SKM-1 (cell line): ENCODE measurements around the gene GIGYF2.
"Not testable (repeated sequence)": the region's sequence is repeated elsewhere in the genome, so short reads cannot be mapped to it uniquely, and the experiment has no call there.

Source experiments
- DNase-seq: peaks from one replicate; lab custom pipeline; 2025; ENCODE audit not compliant: unreplicated experiment; lab: John Stamatoyannopoulos, UW

Gene GIGYF2

DNA sequence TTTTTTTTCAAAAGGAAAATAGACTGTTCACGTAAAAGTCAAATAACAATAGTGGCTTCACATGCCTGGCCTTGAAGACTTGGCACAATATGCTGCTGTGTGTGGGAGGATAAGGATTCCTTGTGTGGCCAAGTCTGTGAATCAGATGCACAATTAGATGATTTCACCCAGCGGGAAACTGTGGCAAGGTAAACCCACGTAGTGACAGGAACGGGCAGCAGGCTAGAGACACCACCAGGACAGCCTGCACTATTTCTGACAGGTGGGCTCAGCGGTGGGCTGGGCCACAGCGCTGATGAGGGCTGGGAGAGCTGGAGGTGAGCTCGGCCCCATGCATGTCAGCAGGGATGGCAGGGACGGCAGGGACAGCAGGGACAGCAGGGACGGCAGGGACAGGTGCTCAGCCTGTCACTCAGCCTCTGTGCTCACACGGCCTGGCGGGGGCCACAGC is 194.5 kb downstream of the GIGYF2 start:
- DNase-seq, result no peak

DNA sequence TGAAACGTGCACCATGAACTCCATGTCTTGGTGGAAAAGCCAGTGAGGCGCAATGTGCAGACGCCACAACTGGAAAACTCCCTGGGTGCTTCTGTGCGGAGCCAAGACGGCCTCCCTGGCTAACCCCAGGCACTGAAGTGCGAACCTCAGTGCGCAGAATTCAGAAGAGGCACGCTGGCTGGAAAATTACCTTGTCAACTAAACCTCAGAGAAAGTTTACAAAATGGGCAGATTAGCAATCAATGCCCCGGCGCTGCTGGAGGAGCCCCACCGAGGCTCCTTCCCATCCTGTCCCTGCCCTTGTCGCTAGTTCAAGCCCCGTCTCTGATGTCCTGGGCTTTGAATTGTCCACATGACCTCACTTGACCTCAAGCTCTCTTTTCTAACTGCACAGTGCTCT is 195.1 kb downstream of the GIGYF2 start:
- no peak for DNase-seq

DNA sequence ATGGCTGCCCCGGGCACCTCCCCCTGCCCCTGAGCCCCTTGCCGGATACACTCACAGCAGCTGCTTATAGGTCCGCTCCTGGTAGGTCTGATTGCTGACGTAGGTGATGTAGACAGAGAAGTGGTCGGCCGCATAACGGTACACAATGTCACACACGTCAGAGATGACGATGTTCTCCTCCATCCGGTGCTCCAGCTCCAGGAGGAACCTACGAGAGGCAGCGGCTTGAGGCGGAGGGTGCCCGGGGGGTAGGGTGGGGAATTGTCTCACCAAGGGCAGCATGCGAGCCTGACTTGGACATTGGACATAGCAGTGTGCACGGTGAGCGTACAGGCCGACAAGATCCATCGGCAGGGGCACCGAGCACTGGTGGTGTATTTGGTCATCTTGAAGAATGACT is 195.7 kb downstream of the GIGYF2 start:
- DNase-seq, result no peak

DNA sequence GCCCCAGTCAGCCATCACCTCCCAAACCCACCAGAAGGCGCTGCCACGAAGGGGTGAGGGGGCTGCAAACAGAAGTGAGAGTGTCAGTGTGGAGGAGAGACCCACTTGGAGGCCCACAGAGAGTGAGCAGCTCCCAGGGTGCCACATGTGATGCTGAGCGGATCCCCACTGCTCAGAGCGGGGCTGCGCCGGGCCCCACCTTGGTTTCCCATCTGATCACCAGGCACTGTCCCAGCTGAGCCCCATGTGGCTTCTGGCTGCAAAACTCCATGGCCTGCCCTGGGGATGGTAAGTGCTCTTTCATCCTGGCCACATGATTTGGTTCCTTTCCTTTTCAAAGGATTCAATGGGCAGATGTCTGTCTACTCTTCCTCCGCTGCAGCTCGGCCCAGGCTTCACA is 196.7 kb downstream of the GIGYF2 start:
- DNase-seq, result no peak

DNA sequence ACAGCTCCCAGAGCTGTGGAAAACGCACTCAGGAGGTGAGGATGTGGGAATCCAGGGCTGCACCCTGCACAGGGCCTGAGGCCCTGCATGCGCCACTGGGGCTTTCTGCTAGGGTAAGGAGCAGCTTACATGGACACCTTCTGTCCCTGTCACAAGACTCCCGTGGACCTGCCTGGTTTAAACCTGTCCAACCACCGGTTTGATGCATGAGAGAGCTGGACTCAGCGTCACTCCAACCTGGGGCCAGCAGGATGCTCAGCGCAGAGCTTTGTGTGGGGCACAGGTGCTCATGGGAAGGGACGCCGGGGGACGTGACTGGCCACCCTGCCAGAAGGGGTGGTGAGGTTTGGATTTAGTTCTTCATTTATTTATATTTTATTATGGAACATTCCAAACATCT is 197.1 kb downstream of the GIGYF2 start:
- no peak for DNase-seq

DNA sequence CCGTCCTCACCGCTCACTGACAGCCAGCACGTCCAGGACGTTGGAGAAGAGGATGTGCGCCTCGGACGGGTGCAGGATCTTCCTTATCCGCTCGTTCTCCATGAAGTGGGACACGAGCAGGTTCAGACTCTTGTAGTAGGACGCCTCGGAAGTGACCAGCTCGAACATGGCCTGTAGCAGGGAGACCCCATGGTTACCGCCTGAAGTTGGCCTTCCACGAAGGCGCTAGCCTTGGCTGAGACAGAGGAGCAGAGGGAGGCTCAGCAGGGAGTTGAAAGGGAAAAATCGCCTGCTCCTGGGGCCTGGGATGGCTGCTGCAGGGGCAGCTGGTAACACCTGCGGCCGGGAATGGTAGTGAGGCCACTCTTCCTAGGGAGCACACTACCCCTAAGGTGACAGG is 197.6 kb downstream of the GIGYF2 start:
- no peak for DNase-seq

DNA sequence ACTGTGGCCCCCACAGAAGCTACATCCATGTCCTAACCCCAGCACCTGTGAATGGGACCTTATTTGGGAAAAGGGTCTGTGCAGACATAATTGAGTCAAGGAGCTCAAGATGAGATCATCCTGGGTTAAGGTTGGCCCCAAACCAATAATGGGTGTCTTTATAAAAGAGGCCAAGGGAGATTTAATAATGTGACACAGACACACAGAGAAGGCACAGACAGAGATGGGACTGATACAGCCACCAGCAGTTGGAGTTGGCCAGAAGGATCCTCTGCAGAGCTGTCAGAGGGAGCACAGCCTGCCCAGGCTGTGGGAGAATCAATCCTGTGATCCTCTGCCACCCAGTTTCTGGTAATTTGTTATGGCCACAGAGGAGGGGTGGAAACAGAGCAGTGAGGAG is 199.0 kb downstream of the GIGYF2 start:
- DNase-seq, result no peak

DNA sequence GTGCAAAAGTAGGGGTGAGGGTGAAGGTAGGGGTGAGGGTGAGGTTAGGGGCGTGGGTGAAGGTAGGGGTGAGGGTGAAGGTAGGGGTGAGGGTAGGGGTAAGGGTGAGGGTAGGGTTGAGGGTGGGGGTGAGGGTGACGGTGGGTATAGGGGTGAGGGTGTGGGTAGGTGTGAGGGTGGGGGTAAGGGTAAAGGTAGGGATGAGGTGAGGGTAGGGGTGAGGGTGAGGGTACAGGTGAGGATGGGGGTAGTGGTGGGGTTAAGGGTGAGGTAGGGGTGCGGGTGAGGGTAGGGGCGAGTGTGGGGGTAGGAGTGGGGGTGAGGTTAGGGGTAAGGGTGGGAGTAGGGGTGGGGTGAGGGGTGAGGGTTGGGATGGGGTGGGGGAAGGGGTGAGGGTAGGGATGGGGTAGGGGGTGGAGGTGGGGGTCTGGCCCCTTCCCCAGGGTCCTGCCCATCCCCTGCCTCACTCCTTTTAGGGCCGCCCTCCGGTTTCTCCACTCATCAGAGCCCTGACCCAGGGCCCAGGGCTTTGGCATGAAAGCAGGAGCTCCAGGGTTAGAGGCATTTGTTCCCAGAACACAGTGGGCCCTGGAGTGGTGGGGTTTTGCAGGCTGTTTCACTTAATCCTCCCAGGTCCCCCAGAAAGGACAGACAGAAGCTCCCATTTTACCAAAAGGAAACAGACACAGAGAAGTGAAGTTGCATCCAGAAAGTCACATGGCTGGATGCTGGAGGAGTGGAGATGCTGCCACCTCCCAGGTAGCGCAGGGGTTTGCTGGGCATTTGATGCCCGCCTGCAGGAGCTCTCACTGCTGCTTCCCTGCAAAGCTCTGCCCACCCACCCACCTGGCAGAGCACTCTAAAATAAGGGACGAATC is 199.8 kb downstream of the GIGYF2 start:
- DNase-seq, result no peak

DNA sequence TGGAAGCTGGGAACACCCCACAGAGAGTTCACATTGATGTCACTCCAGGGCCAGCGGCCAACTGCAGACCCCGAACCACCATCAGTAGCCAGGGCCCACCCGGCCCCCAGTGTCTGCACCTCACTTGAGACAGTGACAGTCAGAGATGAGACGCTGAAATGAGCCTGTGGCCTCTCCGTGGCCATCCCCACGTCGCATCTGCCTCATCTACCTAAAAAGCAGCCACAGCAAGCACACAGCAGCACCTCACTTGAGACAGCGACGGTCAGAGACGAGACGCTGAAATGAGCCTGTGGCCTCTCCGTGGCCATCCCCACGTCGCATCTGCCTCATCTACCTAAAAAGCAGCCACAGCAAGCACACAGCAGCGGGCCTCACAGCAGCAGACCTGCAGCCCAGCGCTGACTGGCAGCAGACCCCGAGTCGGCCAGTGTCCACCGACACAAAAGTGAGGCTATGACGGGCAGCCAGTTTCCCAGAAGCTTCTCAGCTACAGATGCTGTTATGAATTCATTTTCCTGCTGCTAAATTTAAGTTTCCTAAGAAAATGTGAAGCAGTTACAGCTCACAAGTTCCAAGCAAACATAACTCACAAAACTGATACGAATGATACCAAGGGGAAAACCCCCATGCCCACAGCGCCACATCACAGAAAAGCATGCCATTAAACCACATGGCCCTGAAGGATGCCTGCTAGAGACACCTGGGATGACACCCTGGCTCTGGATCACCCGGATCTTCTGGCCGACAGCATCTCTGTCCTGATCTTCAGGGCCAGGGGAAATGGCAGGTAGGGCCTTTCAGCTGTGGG is 200.7 kb downstream of the GIGYF2 start:
- no peak for DNase-seq

DNA sequence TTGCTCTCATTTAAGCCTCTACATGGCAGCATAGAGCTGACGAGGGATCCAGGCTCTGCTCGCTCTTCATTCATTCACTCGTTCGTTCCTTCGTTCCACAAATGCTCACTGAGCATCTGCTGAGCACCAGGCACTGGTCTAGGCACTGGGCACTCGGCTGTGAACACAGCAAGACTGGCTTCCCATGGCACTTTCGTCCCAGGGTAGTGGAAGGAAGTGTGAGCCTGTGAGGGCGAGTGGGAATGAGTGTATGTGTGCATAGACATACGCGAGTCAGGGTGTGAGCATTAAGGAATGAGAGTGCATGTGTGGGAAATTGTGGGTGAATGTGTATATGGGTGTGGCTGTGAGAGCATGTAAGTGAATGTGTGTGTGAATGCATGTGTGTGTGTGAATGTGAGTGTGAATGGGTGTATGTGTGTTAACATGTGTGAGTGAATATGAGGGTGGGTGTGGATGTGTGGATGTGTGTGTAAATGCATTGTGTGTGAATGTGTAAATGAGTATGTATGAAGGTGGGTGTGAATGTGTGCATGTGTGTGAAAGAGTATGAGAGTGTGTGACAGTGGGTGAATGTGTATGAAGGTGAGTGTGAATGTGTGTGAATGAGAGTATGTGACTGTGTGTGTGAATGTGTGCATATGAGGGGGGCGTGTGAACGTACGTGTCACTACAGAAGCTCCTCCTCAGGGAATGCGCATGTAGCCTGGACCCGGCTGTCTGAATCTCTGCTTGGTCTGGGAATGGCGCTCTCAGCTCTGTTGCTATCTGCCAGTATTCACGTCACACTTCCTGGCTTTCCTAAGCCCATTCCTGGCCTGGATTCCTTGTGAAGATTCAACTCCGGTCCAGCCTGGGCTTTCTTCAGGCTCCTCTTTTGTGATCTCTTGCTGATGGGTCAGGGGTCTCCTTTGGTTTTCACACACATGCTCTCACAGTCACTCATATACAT is 201.7 kb downstream of the GIGYF2 start:
- no peak for DNase-seq

DNA sequence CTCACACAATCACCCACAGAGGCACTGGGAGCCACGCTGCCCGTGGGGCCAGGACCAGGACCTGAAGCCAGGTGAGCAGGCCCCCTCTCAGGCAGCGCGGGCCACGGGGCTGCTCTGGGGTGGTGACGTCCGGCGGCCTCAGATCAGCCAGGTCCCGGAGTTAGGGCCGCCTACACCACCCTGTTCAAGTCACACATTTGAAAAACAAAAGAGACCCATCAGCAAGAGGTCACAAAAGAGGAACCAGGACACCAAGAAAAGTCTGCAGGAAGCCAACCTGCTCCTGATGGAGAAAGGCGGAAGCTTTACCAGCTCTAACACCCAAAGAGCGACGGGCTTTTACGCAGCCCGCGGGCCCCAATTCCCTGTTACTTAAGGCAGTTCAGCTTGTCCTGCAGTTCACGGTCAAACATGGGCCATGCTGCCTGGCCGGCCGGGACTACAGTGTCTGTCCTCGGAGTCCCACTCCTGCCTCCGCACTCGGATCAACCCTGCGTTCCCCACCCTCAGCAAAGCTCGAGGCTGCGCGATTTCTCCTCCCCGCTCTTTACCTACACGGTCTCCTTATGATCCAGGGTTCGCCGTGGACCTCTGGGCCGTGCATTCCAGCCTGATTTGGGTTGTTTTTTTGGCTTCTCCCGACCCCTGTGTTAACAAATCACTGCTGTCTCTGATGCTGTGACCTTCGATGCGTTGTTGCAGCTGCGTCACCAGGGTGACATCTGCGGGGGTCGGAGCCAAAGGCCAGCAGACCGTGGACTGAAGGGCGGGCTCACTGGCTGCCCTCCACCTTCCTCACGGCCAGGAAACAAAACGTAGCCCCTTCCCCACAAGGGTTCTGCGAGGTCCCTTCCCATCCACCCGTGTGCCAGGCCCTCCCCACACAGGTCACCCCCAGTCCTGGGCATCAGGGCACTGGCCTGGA is 203.9 kb downstream of the GIGYF2 start:
- DNase-seq, result no peak

DNA sequence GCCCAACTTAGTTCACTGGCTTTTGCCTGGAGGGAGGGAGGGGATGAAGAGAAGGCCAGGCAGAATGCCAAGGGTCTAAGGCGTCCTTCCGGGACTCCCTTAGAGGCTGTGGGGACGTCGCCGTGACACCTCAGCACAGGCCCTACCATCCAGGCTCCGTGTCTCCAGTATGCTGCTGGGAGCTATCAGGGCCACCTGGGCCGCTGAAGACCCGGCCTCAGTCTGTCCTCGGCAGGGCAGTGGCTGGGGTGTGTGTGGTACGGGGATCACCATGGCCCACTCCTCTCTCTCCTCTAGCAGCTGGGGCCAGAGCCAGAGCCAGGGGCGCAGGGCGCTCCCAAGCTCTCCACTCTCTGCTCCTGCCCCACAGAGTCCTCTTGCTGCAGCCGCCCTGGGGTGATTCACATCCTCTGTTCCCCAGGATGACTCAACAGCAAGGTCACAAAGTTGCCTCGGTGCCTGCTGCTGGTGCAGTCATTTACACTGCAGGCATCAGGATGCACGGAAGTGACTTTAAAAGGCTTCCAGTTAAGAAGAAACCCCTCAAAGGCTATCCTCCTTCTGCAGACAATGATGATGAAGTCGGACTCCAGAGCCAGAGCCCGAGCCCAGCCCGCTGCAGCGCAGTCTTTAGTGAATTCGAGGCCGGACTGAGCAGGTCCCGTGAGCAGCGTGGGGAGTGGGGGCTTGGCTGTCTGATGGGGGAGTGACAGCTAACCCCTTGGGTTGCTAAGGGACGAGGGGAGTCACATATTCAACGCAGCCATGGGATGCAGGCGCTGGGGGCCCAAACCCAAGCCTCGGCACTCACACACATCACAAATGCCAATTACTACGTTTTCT is 204.8 kb downstream of the GIGYF2 start:
- DNase-seq, result peak; percentile 9

DNA sequence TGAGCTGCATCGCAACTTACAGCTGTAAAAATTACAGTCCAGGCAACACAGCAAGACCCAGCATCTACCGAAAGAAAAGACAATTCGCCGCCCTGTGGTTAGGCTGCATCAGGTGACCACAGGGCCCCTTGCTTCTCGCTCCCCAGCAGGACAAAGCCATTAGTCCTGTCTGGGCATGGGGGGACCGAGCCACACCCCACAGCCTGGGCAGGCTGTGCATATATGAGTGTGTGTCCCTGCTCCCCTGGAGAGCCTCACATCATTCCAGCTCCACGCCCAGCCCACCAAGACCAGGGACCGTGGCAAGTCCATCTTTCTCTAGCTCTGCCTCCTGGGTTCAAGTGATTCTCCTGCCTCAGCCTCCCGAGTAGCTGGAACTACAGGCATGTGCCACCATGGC is 206.9 kb downstream of the GIGYF2 start:
- no peak for DNase-seq

DNA sequence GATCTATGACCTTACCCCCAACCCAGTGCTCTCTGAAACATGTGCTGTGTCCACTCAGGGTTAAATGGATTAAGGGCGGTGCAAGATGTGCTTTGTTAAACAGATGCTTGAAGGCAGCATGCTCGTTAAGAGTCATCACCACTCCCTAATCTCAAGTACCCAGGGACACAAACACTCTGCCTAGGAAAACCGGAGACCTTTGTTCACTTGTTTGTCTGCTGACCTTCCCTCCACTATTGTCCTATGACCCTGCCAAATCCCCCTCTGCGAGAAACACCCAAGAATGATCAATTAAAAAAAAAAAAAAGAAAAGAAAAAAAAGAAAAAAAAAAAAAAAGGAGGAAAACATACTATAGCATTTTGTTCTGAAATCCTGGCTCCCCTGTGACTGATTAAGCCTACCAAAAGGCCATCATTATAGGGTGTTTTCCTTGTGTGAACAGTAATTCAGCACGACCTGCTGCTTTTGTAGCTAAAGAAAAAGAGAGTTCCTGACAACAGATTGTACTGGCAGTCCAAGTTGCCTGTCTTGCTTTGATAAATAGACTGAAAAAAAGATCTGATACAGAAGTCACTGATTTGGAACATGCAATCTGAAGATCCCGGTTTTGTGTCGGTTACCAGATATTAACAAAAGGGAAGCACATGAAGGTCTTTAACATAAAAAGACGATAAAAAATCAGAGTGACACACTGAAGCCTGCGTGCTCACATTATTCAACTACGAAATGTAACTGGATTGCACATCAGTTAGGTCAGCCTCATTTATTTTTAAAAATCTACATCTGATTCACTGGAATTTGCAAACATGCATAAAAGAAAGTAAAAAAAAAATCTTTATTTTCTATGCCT is 210.0 kb downstream of the GIGYF2 start:
- DNase-seq, result not testable (repeated sequence)

DNA sequence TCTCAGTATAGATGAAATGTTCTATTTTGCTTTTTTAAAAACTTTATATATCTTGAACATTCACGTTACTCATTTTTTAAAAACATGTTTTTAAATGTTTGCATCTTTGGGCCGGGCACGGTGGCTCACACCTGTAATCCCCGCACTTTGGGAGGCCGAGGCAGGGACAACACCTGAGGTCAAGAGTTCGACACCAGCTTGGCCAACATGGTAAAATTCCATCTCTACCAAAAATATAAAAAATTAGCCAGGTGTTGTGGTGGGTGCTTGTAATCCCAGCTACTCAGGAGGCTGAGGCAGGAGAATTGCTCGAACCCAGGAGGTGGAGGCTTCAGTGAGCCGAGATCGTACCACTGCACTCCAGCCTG is 210.6 kb downstream of the GIGYF2 start:
- DNase-seq, result not testable (repeated sequence)

DNA sequence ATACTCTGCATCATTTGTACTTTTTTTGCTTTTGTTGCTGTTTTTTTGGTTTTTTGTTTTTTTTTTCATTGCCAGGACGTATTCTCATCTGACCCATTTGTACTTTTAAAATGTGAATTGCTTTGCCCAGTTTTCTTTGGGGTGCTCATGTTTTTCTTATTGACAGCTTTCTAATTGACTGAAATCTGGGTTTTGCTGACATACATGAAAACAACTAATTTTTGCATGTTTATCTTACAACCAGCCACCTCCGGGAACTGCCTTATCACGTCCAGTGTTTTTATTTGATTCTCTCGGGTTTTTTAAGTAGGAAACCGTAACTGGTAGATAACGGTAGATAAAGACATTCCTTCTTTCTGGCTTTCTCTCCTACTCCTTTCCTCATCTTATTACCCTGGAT is 211.6 kb downstream of the GIGYF2 start:
- no peak for DNase-seq
